Measurements from ENCODE around the gene GTPBP10.

Gene GTPBP10

GRCh38 chr7:90396420-90396819 is 49.9 kb downstream of the GTPBP10 start:
- DNase-seq (ENCODE audit: low read depth in 1 of 2, low spot score in 1 of 2): no peak
- Histone ChIP-seq H3K27ac (replicated peaks) (no peak overlapping the region), H3K27me3 (ENCODE audit: insufficient read depth, poor library complexity, severe bottlenecking) (no peaks in the 10 kb centered on the region), H3K4me3 (replicated peaks; ENCODE audit: insufficient read depth, low read length) (no peak overlapping the region)
- TF ChIP-seq POLR2AphosphoS5 (IDR thresholded peaks at IDR 0.05; ENCODE audit: low read depth) (no peak), GABPA (IDR thresholded peaks at IDR 0.05; ENCODE audit: low read depth) (no peak), CTCF (IDR thresholded peaks at IDR 0.05; ENCODE audit: insufficient read depth, low read length) (no peak), SPI1 (IDR thresholded peaks at IDR 0.05; ENCODE audit: borderline replicate concordance, low read depth) (no peak)
- TF ChIP-seq, protein P1, sequence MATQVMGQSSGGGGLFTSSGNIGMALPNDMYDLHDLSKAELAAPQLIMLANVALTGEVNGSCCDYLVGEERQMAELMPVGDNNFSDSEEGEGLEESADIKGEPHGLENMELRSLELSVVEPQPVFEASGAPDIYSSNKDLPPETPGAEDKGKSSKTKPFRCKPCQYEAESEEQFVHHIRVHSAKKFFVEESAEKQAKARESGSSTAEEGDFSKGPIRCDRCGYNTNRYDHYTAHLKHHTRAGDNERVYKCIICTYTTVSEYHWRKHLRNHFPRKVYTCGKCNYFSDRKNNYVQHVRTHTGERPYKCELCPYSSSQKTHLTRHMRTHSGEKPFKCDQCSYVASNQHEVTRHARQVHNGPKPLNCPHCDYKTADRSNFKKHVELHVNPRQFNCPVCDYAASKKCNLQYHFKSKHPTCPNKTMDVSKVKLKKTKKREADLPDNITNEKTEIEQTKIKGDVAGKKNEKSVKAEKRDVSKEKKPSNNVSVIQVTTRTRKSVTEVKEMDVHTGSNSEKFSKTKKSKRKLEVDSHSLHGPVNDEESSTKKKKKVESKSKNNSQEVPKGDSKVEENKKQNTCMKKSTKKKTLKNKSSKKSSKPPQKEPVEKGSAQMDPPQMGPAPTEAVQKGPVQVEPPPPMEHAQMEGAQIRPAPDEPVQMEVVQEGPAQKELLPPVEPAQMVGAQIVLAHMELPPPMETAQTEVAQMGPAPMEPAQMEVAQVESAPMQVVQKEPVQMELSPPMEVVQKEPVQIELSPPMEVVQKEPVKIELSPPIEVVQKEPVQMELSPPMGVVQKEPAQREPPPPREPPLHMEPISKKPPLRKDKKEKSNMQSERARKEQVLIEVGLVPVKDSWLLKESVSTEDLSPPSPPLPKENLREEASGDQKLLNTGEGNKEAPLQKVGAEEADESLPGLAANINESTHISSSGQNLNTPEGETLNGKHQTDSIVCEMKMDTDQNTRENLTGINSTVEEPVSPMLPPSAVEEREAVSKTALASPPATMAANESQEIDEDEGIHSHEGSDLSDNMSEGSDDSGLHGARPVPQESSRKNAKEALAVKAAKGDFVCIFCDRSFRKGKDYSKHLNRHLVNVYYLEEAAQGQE (IDR thresholded peaks at IDR 0.05; ENCODE audit: insufficient replicate concordance, low read depth): no peak

DNA sequence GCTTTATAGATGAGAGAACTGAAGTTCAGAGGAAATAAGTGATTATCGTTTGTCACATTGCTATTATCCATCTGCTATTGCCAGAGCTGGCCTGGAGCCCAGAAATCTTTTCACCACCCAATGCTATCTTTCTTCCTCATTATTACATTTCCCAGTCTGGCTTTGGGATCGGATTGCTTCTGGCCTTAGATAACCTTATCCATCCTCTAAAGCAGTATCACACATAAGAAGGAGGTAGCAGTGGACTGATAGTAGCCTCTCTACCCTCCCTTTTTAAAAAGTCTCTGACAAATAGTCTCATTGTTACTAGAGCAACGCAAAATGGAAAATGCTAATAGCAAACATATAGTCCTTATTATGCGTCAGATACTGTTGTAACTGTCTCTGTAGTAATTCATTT is 55.5 kb downstream of the GTPBP10 start:
- Histone ChIP-seq H3K27ac (replicated peaks) (no peak overlapping the region), H3K27me3 (ENCODE audit: insufficient read depth, poor library complexity, severe bottlenecking) (no peaks in the 10 kb centered on the region)

GRCh38 chr7:90402785-90403173 is 56.3 kb downstream of the GTPBP10 start:
- Histone ChIP-seq H3K27me3 (ENCODE audit: insufficient read depth, poor library complexity, severe bottlenecking) (no peaks in the 10 kb centered on the region), H3K4me3 (replicated peaks; ENCODE audit: insufficient read depth, low read length) (peak overlapping the region; percentile 57), H3K27ac (replicated peaks) (peak overlapping the region; percentile 73; the same call in 1 of the 2 replicates)
- TF ChIP-seq CTCF (IDR thresholded peaks at IDR 0.05; ENCODE audit: insufficient read depth, low read length) (no peak), POLR2AphosphoS5 (IDR thresholded peaks at IDR 0.05; ENCODE audit: low read depth) (no peak), GABPA (IDR thresholded peaks at IDR 0.05; ENCODE audit: low read depth) (no peak), SPI1 (IDR thresholded peaks at IDR 0.05; ENCODE audit: borderline replicate concordance, low read depth) (no peak)
- TF ChIP-seq, protein P1 (IDR thresholded peaks at IDR 0.05; ENCODE audit: insufficient replicate concordance, low read depth): no peak
- DNase-seq (ENCODE audit: low read depth in 1 of 2, low spot score in 1 of 2): no peak

More for the DNA sequence above, 55.5 kb downstream of the GTPBP10 start:
- no peak overlapping the region for H3K4me3 ChIP-seq (replicated peaks; ENCODE audit: insufficient read depth, low read length)
- TF ChIP-seq, protein P1 (IDR thresholded peaks at IDR 0.05; ENCODE audit: insufficient replicate concordance, low read depth): no peak
- no peak for TF ChIP-seq POLR2AphosphoS5 (IDR thresholded peaks at IDR 0.05; ENCODE audit: low read depth)
- no peak for TF ChIP-seq GABPA (IDR thresholded peaks at IDR 0.05; ENCODE audit: low read depth)
- no peak for TF ChIP-seq SPI1 (IDR thresholded peaks at IDR 0.05; ENCODE audit: borderline replicate concordance, low read depth)
- no peak for TF ChIP-seq CTCF (IDR thresholded peaks at IDR 0.05; ENCODE audit: insufficient read depth, low read length)
- no peak for DNase-seq (ENCODE audit: low read depth in 1 of 2, low spot score in 1 of 2)
